HG03439 (cell line): ENCODE measurements around the gene PTPN5.
"Not testable (repeated sequence)": the region's sequence is repeated elsewhere in the genome, so short reads cannot be mapped to it uniquely, and the experiment has no call there.

ENCODE experiments used
- ATAC-seq: cut with Tn5 transposase; IDR thresholded peaks from one replicate; pipeline ENCODE4 v1.9.1; 2021; ENCODE audit warnings: mild to moderate bottlenecking, moderate library complexity; ENCODE audit not compliant: unreplicated experiment

The PTPN5 gene

GRCh38 chr11:18692941-18693760, 98.4 kb downstream of the PTPN5 start:
- no peak for ATAC-seq

GRCh38 chr11:18691467-18692140, 100.0 kb downstream of the PTPN5 start:
- not testable (repeated sequence) for ATAC-seq

- ATAC-seq = no peak
Measured at GRCh38 chr11:18684267-18684666, 107.3 kb downstream of the PTPN5 start.

GRCh38 chr11:18682466-18682865, 109.1 kb downstream of the PTPN5 start:
- no peak for ATAC-seq

GRCh38 chr11:18681949-18682348, 109.6 kb downstream of the PTPN5 start:
- ATAC-seq = not testable (repeated sequence)
